Ovary (tissue), 9 donors: ENCODE data around the gene SORL1. TPM values are rescaled to one million over a fixed set of nuclear protein-coding genes. Genes with fewer than 3 reads are reported as not detected.
"Not testable (repeated sequence)": the region's sequence is repeated elsewhere in the genome, so short reads cannot be mapped to it uniquely, and the experiment has no call there.

Experiments used
- DNase-seq, 5 donors: peaks; one replicate each; pipeline ENCODE4 v3.0.0-alpha.2; 2019 to 2020
- H3K27ac ChIP-seq, 2 donors: fragments of 200-600 bp; one replicate each; pipeline versions ENCODE4 v1.5.1 to v1.8.0; 2019 to 2022
- H3K27me3 ChIP-seq: fragments of 200-600 bp; one replicate; pipeline ENCODE4 v1.8.0; 2022
- H3K36me3 ChIP-seq: fragments of 200-600 bp; sonication (generic); one replicate; pipeline ENCODE4 v1.5.1; 2019
- H3K4me1 ChIP-seq: one replicate; pipeline ENCODE4 v1.8.1; 2013; ENCODE audit warnings: mild to moderate bottlenecking, moderate library complexity; ENCODE audit not compliant: insufficient read depth
- H3K4me3 ChIP-seq: fragments of 200-600 bp; sonication (generic); one replicate; pipeline ENCODE4 v1.5.1; 2017
- H3K9me3 ChIP-seq, 2 donors: fragments of 200-600 bp in 1 of 2; sonication (generic) in 1 of 2; one replicate each; pipeline versions ENCODE4 v1.5.1 to v1.8.1; 2013 to 2019; ENCODE audit warnings: mild to moderate bottlenecking in 1 of 2, moderate library complexity in 1 of 2
- EP300 ChIP-seq: sonication (generic); formaldehyde crosslinking; IDR thresholded peaks from one replicate; pipeline ENCODE4 v1.6.1; 2017; ENCODE audit warnings: antibody characterized with exemption
- POLR2A ChIP-seq: fragments of 450-650 bp; IDR thresholded peaks from one replicate; pipeline ENCODE4 v1.6.1; 2017; ENCODE audit warnings: antibody characterized with exemption, mild to moderate bottlenecking, moderate library complexity
- WGBS, 3 donors: extraction: QIAGEN DNeasy Blood & Tissue Kit in 1 of 3; methylation state at CpG; one replicate each; pipeline versions ENCODE4 v1.1.5 to v1.1.7; 2013 to 2017; 5-methylcytosine and 5-hydroxymethylcytosine counted together
- intact Hi-C, 4 donors: fragments of 100-400 bp; cut with DNase I; formaldehyde crosslinking; loops; one replicate each; pipeline versions ENCODE4 v1.11.0 to v1.15.1; 2022 to 2023
- polyA plus RNA-seq, 2 donors: library from polyadenylated mRNA; stranded (reverse); fragments of 200-250 nt in 1 of 2; fragments of 350-450 nt in 1 of 2; fragmentation: Illumina TruSeq in 1 of 2; extraction: RNeasy Lipid Tissue Mini Kit (QIAGEN cat#74804) in 1 of 2; gene quantifications; one replicate each; pipeline ENCODE4 v1.2.3, GENCODE V29; 2013 to 2014
- total RNA-seq, 7 donors: library from RNA; depleted of rRNA in 2 of 7; stranded (reverse); fragments of >200 nt in 2 of 7; fragmentation: NEBNext Ultra II Directional in 3 of 7; extraction: Animal tissue kit (Norgen Biotek cat#: 25700) in 3 of 7; gene quantifications; one replicate each; pipeline versions ENCODE4 v1.1.0 to v1.2.4, GENCODE V29; 2016 to 2023
- TF ChIP-seq, protein P1 (sequence below), 3 donors: fragments of 450-650 bp in 2 of 3; fragments of 200-600 bp in 1 of 3; IDR thresholded peaks; one replicate each; pipeline versions ENCODE4 v1.5.1 to v1.8.0; 2016 to 2022; ENCODE audit warnings: antibody characterized with exemption in 3 of 3, mild to moderate bottlenecking in 1 of 3
- donor health status: DM: no; HTN: no; CAD: no; lungs with moderate emphysema.
- donor health status: DM: no; HTN: no; CAD: no.
- donor health status: Bipolar disorder and iron deficiency.
- donor health status: DM: yes; HTN: yes; CAD: no.
- donor health status: DM: no; HTN: no; CAD: no.
- donor health status: DM: yes; HTN: yes; CAD: no.

The SORL1 gene
- total and polyA plus RNA-seq, 9 donors = 2.9 to 64.5 (median 23.4) TPM

DNA sequence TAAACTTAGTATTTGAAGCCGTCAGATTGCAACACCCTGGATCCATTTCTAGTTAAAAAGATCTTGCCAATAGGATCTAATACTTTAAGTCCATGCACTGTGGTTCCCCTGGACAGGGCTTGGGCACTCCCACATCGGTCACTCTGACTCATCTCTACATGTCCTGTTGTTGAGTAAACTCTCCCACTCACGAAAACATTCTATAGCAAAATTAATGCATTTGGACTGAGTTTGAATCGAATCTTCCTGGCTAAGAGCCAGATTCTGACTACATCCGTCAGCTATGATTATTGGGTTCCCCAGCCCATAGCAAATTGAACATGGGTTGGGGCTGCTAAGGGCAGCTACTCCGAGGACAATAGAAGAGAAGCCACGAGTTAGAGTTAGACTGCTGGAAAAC, 182.8 kb downstream of the SORL1 start:
- intact Hi-C loops = no loop called here
- no peak for DNase-seq
- Histone ChIP-seq H3K27me3 (peaks cover 3% of the 10 kb centered on the region), H3K4me3 (no peak overlapping the region), H3K9me3 (no peaks in the 10 kb centered on the region), H3K27ac (no peak overlapping the region), H3K4me1 (no peaks in the 10 kb centered on the region), H3K36me3 (no peaks in the 10 kb centered on the region)
- TF ChIP-seq EP300 (no peak), POLR2A (no peak)
- TF ChIP-seq, protein P1, sequence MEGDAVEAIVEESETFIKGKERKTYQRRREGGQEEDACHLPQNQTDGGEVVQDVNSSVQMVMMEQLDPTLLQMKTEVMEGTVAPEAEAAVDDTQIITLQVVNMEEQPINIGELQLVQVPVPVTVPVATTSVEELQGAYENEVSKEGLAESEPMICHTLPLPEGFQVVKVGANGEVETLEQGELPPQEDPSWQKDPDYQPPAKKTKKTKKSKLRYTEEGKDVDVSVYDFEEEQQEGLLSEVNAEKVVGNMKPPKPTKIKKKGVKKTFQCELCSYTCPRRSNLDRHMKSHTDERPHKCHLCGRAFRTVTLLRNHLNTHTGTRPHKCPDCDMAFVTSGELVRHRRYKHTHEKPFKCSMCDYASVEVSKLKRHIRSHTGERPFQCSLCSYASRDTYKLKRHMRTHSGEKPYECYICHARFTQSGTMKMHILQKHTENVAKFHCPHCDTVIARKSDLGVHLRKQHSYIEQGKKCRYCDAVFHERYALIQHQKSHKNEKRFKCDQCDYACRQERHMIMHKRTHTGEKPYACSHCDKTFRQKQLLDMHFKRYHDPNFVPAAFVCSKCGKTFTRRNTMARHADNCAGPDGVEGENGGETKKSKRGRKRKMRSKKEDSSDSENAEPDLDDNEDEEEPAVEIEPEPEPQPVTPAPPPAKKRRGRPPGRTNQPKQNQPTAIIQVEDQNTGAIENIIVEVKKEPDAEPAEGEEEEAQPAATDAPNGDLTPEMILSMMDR (IDR thresholded peaks at IDR 0.05) = no peak
- 38 to 58% (median 38%) methylated on average over 7 of the region's 7 CpGs for WGBS, 3 donors

DNA sequence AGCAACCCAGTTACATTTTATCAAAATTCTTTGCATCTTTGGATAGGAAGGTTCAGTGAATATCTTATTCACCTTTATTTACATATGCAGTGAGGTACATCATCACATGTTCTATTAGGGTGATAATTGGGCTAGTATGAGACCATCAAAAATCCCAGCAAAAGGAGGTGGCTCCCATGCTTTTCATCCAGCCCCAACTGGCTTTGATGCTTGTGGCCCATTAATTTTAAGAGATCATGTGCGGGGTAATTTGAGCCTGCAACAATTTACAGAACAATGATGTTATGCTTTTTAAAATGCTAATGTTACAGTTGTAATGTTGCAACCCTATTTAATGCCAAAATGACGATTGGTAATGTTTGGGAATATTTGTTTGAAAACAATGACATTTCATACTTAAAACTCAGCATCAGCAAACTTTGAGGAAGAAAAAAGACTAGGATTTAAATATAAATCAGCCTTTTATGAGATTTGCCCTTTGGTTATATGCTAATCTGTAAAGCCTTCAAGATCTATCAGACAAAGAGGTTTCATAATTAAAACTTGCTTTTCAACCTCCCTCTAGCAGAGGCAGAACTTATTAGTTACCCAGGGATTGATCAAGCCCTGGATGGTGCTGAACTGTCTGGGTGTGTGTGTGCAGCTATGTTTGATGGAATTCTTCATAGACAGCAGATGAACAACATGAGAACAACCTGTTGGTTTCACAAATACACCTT, 184.1 kb downstream of the SORL1 start:
- 49 to 55% (median 51%) methylated on average over 2 of the region's 2 CpGs for WGBS, 3 donors
- no peaks in the 10 kb centered on the region for H3K36me3 ChIP-seq
- H3K4me1 ChIP-seq = no peaks in the 10 kb centered on the region
- no peak overlapping the region for H3K4me3 ChIP-seq
- H3K27ac ChIP-seq = no peak overlapping the region
- TF ChIP-seq, protein P1 (IDR thresholded peaks at IDR 0.05) = no peak
- no peak for TF ChIP-seq EP300
- TF ChIP-seq POLR2A = no peak
- peaks cover 3% of the 10 kb centered on the region for H3K27me3 ChIP-seq
- intact Hi-C loops = no loop called here
- H3K9me3 ChIP-seq = no peaks in the 10 kb centered on the region
- no peak for DNase-seq

DNA sequence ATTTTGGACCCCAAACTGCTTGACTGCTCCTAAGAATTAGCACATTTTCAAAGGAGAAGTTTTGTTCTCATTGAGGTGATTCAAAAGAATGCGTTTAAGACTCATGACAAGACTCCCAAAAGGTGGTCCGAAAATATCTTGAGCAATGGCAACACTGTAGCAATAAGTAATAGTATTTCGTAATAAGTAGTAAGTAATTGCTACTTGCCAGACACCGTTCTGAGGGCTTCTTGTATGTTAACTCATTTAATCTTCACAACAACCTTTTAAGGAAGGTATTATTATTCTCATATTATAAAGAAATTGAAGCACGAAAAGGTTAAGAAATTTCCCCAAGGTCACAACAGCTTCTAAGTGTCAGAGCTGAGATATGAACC, 184.7 kb downstream of the SORL1 start:
- TF ChIP-seq, protein P1 (IDR thresholded peaks at IDR 0.05) = no peak
- no peak for TF ChIP-seq POLR2A
- no peak for TF ChIP-seq EP300
- Histone ChIP-seq H3K27ac (no peak overlapping the region), H3K4me1 (no peaks in the 10 kb centered on the region), H3K9me3 (no peaks in the 10 kb centered on the region), H3K4me3 (no peak overlapping the region), H3K27me3 (peaks cover 3% of the 10 kb centered on the region), H3K36me3 (no peaks in the 10 kb centered on the region)
- intact Hi-C loops = no loop called here
- WGBS, 3 donors = 82 to 89% (median 85%) methylated on average over 5 of the region's 5 CpGs
- DNase-seq = no peak

DNA sequence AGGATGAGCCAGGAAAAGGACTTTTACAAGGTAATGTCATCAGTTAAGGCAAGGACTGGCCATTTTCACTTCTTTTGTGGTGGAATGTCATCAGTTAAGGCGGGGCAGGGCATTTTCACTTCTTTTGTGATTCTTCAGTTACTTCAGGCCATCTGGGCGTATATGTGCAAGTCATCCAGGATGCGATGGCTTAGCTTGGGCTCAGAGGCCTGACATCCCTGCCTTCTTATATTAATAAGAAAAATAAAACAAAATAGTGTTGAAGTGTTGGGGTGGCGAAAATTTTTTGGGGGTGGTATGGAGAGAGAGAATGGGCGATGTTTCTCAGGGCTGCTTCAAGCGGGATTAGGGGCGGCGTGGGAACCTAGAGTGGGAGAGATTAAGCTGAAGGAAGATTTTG, 185.5 kb downstream of the SORL1 start:
- 94 to 100% (median 95%) methylated on average over 8 of the region's 8 CpGs for WGBS, 3 donors
- intact Hi-C loops, DNase-seq, H3K9me3 ChIP-seq, H3K27ac ChIP-seq, H3K4me3 ChIP-seq, H3K4me1 ChIP-seq, H3K27me3 ChIP-seq, H3K36me3 ChIP-seq: not testable (repeated sequence)

DNA sequence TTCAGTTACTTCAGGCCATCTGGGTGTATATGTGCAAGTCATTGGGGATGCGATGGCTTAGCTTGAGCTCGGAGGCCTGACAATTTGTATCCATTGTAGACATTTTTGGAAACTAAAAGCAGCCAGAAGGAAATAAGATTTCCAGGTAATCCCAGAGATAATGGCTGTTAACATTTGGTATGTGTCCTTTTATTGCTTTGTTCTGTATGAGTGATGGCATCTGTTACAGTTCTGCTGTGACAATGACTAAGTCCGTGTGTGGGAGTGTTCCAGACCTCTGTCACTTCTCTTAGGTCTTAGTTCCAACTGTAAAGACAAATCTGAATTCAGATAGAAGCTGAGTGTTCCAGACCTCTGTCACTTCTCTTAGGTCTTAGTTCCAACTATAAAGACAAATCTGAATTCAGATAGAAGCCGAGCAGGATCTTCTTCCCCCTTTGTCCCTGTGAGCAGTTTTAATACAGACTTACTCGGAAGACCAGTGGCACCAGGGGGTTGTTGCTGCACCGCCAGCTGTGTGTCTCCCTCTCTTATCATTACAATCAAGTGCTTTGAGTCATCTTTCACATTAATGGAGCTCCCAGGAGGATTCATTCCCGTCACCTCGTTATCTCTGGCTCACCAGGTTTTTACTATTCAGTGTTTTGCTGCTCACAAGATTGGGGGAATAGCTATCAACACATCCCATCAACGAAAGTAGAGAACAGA, 191.5 kb downstream of the SORL1 start:
- Histone ChIP-seq H3K4me3 (no peak overlapping the region), H3K36me3 (no peaks in the 10 kb centered on the region), H3K27me3 (no peaks in the 10 kb centered on the region), H3K9me3 (no peaks in the 10 kb centered on the region), H3K27ac (no peak overlapping the region), H3K4me1 (no peaks in the 10 kb centered on the region)
- 81 to 82% (median 81%) methylated on average over 9 of the region's 9 CpGs for WGBS, 3 donors
- TF ChIP-seq POLR2A (no peak), EP300 (no peak)
- TF ChIP-seq, protein P1 (IDR thresholded peaks at IDR 0.05) = no peak
- intact Hi-C loops = no loop called here
- DNase-seq = no peak
